Bronchial epithelial cell (primary cell): ENCODE results near the gene SLC39A7. TPM values are rescaled to one million over a fixed set of nuclear protein-coding genes. Genes with fewer than 3 reads are reported as not detected.

Experiments used
- DNase-seq: peaks from one replicate; pipeline ENCODE4 v3.0.0-alpha.2; 2010; ENCODE audit warnings: low read depth
- FAIRE-seq: peaks from 2 replicates; lab custom pipeline; 2011; peaks lifted over from hg19 to GRCh38; lab: Jason Lieb, UNC
- H3K27me3 ChIP-seq: 2 replicates; pipeline ENCODE4 v1.5.1; 2011; ENCODE audit warnings: low read length; ENCODE audit not compliant: control insufficient read depth, insufficient read depth
- H3K36me3 ChIP-seq: 2 replicates; pipeline ENCODE4 v1.5.1; 2011; ENCODE audit warnings: low read length; ENCODE audit not compliant: control insufficient read depth, insufficient read depth
- H3K4me3 ChIP-seq: 2 replicates; pipeline ENCODE4 v1.5.1; 2011; ENCODE audit warnings: mild to moderate bottlenecking, low read depth, low read length, control low read depth
- total RNA-seq: library from RNA; depleted of rRNA; stranded (reverse); fragments of >200 nt; gene quantifications from 2 replicates; pipeline ENCODE4 v1.2.1, GENCODE V29; 2014
- TF ChIP-seq, protein P1 (sequence below): IDR thresholded peaks from 2 replicates; pipeline ENCODE4 v1.5.1; 2011; ENCODE audit warnings: mild to moderate bottlenecking, moderate library complexity, low read length, control low read depth, inconsistent platforms; ENCODE audit not compliant: insufficient read depth, severe bottlenecking

SLC39A7 gene
- total RNA-seq, 1 donor from 2014 or later, result 94.0 TPM

DNA sequence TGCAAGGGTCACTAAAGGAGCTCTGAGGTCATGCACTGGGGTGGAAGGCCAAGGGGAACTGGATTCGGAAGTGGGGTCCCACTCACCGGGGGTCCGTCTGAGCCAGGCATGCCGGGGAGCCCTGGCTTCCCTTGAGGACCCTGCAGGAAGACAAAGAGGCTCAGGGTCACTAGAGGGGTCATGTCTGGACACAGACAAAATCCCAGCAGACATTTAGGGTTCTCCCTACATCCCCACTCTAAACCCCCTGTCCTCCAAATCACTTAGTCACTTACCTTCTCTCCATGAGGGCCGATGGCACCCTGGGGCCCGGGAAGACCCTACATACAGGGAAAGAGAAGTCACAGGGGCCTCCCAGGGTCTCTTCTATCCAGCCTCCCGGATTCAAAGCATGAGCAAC is 23.8 kb upstream of the SLC39A7 start:
- H3K4me3 ChIP-seq, result no peak overlapping the region
- DNase-seq (no peak), FAIRE-seq (no peak)
- no peaks in the 10 kb centered on the region for H3K36me3 ChIP-seq
- no peaks in the 10 kb centered on the region for H3K27me3 ChIP-seq
- TF ChIP-seq, protein P1, sequence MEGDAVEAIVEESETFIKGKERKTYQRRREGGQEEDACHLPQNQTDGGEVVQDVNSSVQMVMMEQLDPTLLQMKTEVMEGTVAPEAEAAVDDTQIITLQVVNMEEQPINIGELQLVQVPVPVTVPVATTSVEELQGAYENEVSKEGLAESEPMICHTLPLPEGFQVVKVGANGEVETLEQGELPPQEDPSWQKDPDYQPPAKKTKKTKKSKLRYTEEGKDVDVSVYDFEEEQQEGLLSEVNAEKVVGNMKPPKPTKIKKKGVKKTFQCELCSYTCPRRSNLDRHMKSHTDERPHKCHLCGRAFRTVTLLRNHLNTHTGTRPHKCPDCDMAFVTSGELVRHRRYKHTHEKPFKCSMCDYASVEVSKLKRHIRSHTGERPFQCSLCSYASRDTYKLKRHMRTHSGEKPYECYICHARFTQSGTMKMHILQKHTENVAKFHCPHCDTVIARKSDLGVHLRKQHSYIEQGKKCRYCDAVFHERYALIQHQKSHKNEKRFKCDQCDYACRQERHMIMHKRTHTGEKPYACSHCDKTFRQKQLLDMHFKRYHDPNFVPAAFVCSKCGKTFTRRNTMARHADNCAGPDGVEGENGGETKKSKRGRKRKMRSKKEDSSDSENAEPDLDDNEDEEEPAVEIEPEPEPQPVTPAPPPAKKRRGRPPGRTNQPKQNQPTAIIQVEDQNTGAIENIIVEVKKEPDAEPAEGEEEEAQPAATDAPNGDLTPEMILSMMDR, result no peak

- FAIRE-seq, result no peak
Observed at GRCh38 chr6:33177552-33178446, 22.9 kb upstream of the SLC39A7 start.

DNA sequence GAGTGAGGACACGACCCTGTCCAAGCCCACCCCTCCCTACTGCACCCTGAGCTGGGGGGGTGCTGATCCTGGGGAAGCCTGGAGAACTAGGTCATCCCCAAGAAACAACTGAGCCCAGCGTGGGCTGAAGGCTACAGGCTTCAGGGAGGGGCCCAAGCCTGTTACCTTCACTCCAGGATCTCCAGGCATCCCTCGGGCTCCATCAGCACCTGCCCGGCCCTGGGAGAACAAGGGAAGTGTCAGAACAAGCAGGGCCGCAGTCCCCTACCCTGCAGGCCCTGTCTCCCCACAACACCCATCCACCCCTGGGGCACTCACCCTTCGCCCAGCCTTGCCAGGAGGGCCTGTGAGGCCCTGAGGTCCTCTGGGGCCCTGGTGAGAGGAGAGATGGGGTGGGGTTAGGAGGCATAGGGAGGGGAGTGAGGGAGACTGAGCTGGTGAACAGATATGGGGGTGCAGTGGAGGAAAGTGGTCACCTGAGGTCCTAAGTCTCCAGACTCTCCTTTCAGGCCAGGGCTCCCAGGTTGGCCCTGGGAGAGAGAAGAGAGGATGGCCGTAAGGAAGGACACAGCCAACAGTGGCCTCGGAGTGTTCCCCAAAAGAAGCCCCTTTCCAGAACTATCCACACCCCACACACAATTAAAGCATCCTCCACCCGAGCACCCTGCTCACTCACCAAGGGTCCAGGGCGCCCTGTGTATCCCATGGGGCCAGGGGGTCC is 21.8 kb upstream of the SLC39A7 start:
- Histone ChIP-seq H3K4me3 (no peak overlapping the region), H3K27me3 (no peaks in the 10 kb centered on the region), H3K36me3 (no peaks in the 10 kb centered on the region)
- TF ChIP-seq, protein P1, result no peak
- FAIRE-seq (no peak), DNase-seq (no peak)

More at GRCh38 chr6:33177552-33178446, 22.9 kb upstream of the SLC39A7 start:
- Histone ChIP-seq H3K27me3 (no peaks in the 10 kb centered on the region), H3K4me3 (no peak overlapping the region), H3K36me3 (no peaks in the 10 kb centered on the region)
- TF ChIP-seq, protein P1, result no peak
- DNase-seq, result no peak

- DNase-seq (no peak), FAIRE-seq (no peak)
- H3K4me3 ChIP-seq, result no peak overlapping the region
- H3K27me3 ChIP-seq, result peaks cover 2% of the 10 kb centered on the region
- no peaks in the 10 kb centered on the region for H3K36me3 ChIP-seq
- TF ChIP-seq, protein P1, result no peak
Observed at GRCh38 chr6:33181141-33181540, 19.5 kb upstream of the SLC39A7 start.

DNA sequence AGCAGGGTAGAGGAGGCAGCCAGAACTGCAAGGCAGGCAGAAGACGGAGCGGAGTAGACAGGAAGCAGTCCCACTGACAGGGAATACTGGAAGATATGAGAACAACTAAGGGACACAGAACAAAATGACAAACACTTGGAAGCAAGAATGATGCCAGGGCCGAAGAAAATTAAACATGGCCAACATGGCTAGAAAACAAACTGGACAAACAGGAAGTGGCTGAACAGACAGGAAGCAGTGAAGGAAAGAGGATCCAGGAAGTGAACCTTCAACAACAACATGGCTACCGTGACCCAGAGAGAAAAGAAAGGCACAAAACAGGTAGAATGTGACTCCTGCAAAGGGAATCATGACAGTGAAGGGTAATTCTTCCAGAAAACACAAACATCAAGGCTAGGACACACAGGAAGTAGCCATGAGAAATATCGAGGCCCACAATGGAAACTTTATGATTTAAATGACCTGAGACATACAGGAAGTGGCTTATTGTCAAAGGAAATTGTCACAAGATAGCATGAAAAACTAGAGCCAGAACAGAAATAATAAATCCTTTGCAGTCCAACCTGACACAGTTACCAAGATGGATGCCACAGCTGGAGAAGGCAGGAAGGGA is 17.5 kb upstream of the SLC39A7 start:
- TF ChIP-seq, protein P1, result no peak
- FAIRE-seq (no peak), DNase-seq (no peak)
- Histone ChIP-seq H3K4me3 (no peak overlapping the region), H3K36me3 (no peaks in the 10 kb centered on the region), H3K27me3 (peaks cover 2% of the 10 kb centered on the region)
